Stimulated activated CD8-positive, alpha-beta memory T cell treated with anti-CD3 and anti-CD28 coated beads, Interleukin-4, amount 100 ng/mL, for 48 hours (primary cell): ENCODE measurements around the gene NKD2.
"Not testable (repeated sequence)": the region's sequence is repeated elsewhere in the genome, so short reads cannot be mapped to it uniquely, and the experiment has no call there.

Source experiments
- DNase-seq: peaks from one replicate; pipeline ENCODE4 v3.0.0-alpha.2; 2020

Gene NKD2

GRCh38 chr5:1075931-1076330 lies 67.3 kb downstream of the NKD2 start:
- no peak for DNase-seq

DNA sequence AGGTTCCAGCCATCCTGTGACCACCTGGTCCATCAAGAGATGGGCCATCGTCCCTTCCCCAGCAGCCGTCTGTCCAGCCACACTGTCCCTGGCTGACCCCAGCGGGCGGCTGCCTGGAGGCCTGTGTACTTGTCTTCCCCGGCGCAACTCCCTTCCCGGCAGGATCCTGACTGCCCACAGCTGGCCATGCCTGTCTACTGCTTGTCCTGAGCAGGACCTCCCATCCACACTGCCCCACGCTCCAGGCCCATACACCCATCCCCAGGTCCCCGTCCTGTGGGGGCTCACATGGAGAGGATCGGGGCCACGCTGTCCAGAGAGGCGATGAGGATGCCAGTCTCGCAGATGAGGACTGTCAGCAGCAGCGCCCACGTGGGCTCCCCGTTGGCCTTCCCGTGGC lies 67.8 kb downstream of the NKD2 start:
- no peak for DNase-seq

GRCh38 chr5:1077026-1077425 lies 68.4 kb downstream of the NKD2 start:
- no peak for DNase-seq

DNA sequence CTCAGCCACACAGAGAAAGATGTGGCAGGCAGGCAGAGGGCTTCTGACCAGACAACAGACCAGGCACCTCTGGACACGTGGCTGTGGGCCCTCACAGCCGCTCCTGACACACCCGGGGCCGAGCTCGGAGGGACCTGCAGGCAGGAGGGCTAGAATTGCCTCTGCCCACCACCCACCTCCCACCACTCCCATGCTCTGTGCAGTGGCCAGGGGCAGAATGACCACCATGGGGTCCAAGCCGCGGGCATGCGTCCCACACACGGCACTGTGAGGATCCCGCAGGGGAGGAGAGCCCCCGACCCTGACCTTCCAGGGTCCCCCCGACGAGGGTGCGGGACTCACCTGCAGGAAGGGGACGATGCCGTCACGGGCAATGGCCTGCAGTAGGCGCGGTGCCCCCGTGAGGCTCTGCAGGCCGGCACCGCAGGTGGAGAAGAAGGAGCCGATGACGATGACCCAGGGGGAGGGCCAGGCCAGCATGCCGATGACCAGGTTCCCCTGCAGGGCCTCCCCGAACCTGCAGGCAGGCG lies 69.0 kb downstream of the NKD2 start:
- no peak for DNase-seq

DNA sequence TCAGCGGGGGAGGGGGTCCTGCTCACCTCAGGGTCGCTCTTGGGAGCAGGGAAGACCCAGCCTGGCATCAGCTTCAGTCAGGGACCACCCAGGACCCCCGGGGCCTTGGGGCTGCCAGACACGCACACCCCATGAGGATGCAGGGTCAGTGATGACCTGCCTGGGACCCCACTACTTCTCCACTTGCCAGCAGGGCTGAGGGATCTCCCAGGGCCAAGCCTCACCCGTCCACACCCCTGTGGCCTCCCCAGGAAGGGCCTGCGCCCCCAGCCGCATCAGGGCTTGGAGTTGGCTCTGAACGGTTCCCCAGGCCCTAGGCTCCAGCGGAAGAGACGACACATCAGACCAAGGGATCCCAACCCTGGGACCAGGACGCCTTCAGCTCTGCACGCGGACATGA lies 69.6 kb downstream of the NKD2 start:
- no peak for DNase-seq

GRCh38 chr5:1078851-1079250 lies 70.2 kb downstream of the NKD2 start:
- DNase-seq = no peak

GRCh38 chr5:1079486-1079885 lies 70.9 kb downstream of the NKD2 start:
- DNase-seq = no peak

DNA sequence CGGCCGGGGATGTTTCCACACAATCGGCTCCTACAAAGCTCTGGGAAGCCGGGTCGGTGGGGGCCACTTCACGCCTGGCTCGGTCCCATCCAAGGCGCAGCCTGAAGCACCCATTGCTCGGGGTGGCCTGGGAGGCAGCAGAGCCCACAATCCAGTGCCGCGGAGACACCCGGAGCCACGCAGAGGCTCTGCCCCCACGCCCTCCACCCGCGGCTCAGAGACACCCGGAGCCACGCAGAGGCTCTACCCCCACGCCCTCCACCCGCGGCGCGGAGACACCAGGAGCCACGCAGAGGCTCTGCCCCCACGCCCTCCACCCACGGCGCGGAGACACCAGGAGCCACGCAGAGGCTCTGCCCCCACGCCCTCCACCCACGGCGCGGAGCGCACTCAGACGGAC lies 71.4 kb downstream of the NKD2 start:
- DNase-seq = no peak

DNA sequence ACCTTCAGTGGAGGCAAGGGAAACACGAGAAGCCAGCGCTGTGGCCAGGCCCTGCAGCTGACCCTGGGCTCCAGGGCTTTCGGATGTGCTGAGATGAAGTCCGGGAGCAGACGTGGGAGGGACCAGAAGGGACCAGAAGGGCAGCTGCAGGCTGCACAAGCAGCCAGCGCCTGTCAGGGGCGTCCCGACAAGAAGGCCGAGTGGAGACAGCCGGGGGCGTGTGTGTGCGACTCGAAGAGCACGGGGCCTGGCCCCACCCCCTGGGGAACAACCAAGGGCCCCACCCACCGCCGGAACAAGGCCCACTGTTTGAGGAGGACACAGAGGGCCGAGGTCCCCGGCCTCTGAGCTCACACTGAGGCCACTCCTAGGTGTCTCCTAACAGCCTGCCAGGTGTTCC lies 71.8 kb downstream of the NKD2 start:
- no peak for DNase-seq

GRCh38 chr5:1081519-1081918 lies 72.9 kb downstream of the NKD2 start:
- DNase-seq = no peak

GRCh38 chr5:1083026-1083425 lies 74.4 kb downstream of the NKD2 start:
- DNase-seq = not testable (repeated sequence)

- DNase-seq = no peak
Observed at GRCh38 chr5:1083823-1084605, 75.4 kb downstream of the NKD2 start.

- no peak for DNase-seq
Observed at GRCh38 chr5:1085391-1085790, 76.8 kb downstream of the NKD2 start.

- no peak for DNase-seq
Observed at GRCh38 chr5:1086137-1086536, 77.5 kb downstream of the NKD2 start.

- DNase-seq = no peak
Observed at GRCh38 chr5:1086871-1087270, 78.3 kb downstream of the NKD2 start.

DNA sequence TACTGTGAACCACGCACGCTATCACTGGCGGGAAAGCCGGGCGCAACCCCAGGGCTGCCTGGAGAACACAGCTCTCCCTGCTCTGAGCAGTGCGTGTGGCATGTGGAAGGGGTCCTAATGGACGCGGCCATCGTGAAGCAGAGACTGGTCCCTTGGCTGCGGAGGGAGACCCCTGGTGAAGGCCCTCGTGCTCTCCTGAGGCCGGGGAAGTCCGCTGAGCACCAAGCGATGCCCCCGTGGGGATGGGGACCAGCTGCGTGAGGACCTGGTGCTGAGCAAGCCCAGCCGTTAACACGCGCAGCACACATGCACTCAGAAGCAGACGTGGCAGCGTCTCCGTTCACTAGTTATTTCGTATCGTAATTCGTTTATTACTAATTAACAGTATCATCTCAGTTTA lies 78.8 kb downstream of the NKD2 start:
- DNase-seq = no peak

GRCh38 chr5:1088031-1088430 lies 79.4 kb downstream of the NKD2 start:
- DNase-seq = no peak
